ENCODE results near the gene CNOT4.
"Not testable (repeated sequence)": the region's sequence is repeated elsewhere in the genome, so short reads cannot be mapped to it uniquely, and the experiment has no call there.

The CNOT4 gene

DNA sequence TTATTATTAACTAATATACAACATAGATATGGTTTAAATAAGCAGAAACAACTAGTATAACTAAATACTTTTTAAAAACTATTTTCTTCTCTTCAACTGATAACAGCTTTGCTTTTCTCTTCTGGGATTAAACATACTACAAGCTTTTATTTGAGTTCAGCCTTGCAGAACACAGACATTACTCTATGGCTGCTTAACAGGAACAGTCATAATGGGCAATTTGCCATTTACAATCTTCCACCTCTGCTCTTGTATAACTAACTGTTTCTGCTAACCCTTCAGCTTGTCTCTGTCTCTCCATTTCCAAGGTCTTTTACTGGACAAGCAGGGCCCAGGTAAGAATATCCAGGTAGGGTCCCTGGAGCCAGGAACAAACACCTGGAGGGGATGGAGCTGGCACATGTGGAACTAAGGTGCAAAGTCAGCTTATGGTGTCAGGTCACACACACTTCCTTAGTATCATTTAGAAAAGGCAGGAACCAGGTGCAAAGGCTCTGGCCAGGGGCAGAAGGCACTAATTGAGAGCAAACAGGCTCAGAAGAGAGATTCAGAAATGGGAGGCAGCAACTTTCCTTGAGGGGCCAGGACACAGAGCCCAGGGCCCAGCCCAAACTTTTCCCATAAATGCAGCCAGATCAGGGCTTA is 183.1 kb downstream of the CNOT4 start:
- H2AFZ ChIP-seq (ENCODE audit: low read depth), result no peak overlapping the region
- H3K36me3 ChIP-seq (ENCODE audit: insufficient read depth), result no peaks in the 10 kb centered on the region
- H3K27ac ChIP-seq, result no peak overlapping the region
- H4K20me1 ChIP-seq (ENCODE audit: insufficient read depth), result no peaks in the 10 kb centered on the region
- TF ChIP-seq CTCF (conservative IDR thresholded peaks at IDR 0.05; ENCODE audit: low read depth, low read length), result no peak
- H3K27me3 ChIP-seq (ENCODE audit: insufficient read depth, low read depth), result no peaks in the 10 kb centered on the region
- no peaks in the 10 kb centered on the region for H3K4me1 ChIP-seq (ENCODE audit: low read depth, poor library complexity, severe bottlenecking)
- H3K9ac ChIP-seq, result no peak overlapping the region
- no peak overlapping the region for H3K4me2 ChIP-seq
- no peak overlapping the region for H3K4me3 ChIP-seq (IDR thresholded peaks at IDR 0.05; ENCODE audit: insufficient read depth, low read depth, low read length)
- no peaks in the 10 kb centered on the region for H3K79me2 ChIP-seq (ENCODE audit: insufficient read depth, low read depth)

DNA sequence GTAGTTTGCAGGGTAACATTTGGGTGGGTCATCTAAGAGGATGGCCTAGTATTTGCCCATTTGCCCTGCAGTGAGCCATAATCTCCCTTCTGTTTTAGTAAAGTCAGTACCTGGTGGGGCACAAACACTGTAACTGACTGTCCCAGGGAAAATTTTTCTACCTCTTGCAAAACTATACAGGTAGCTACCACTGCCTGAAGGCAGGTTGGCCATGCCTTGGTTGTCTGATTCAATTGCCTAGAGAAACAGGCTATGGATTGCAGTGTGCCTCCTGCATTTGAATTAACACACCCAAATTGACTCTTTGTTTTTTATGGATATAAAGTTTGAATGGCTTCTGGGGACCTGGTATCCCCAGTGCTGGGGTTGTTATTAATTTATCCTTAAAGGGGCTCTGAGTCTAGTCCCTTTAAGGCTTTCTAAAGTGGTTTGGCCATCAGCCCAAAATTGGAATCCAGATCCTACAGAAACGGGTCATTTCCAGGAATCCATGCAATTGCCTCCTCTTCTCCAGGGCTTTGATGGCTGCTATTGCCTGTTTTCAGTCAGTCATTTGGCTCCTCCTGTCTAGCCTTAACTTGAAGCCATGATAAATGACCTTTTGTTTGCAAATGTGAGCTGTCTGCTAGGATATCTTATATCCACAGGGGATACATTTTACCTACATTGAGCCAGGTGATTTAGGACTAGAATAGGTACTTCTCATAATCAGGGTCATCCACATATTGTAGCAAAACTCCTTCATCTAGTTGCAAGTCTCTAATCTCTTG is 187.1 kb downstream of the CNOT4 start:
- H3K79me2 ChIP-seq (ENCODE audit: insufficient read depth, low read depth), result no peaks in the 10 kb centered on the region
- no peak overlapping the region for H2AFZ ChIP-seq (ENCODE audit: low read depth)
- no peaks in the 10 kb centered on the region for H3K27me3 ChIP-seq (ENCODE audit: insufficient read depth, low read depth)
- no peak overlapping the region for H3K4me3 ChIP-seq (IDR thresholded peaks at IDR 0.05; ENCODE audit: insufficient read depth, low read depth, low read length)
- no peak overlapping the region for H3K9ac ChIP-seq
- no peak overlapping the region for H3K27ac ChIP-seq
- no peak for TF ChIP-seq CTCF (conservative IDR thresholded peaks at IDR 0.05; ENCODE audit: low read depth, low read length)
- H3K4me1 ChIP-seq (ENCODE audit: low read depth, poor library complexity, severe bottlenecking), result no peaks in the 10 kb centered on the region
- no peaks in the 10 kb centered on the region for H3K36me3 ChIP-seq (ENCODE audit: insufficient read depth)
- H3K4me2 ChIP-seq, result no peak overlapping the region
- no peaks in the 10 kb centered on the region for H4K20me1 ChIP-seq (ENCODE audit: insufficient read depth)

GRCh38 chr7:135321556-135321955 is 188.3 kb downstream of the CNOT4 start:
- Histone ChIP-seq H4K20me1 (ENCODE audit: insufficient read depth) (no peaks in the 10 kb centered on the region), H2AFZ (ENCODE audit: low read depth) (no peak overlapping the region)

GRCh38 chr7:135320953-135321352 is 188.9 kb downstream of the CNOT4 start:
- not testable (repeated sequence) for H3K27me3 ChIP-seq (ENCODE audit: insufficient read depth, low read depth); H3K79me2 ChIP-seq (ENCODE audit: insufficient read depth, low read depth); H4K20me1 ChIP-seq (ENCODE audit: insufficient read depth); H2AFZ ChIP-seq (ENCODE audit: low read depth); H3K36me3 ChIP-seq (ENCODE audit: insufficient read depth); H3K9ac ChIP-seq; H3K27ac ChIP-seq; H3K4me2 ChIP-seq; H3K4me3 ChIP-seq (IDR thresholded peaks at IDR 0.05; ENCODE audit: insufficient read depth, low read depth, low read length); H3K4me1 ChIP-seq (ENCODE audit: low read depth, poor library complexity, severe bottlenecking)

More at GRCh38 chr7:135321556-135321955, 188.3 kb downstream of the CNOT4 start:
- H3K4me3 ChIP-seq (IDR thresholded peaks at IDR 0.05; ENCODE audit: insufficient read depth, low read depth, low read length), result no peak overlapping the region
- no peak overlapping the region for H3K27ac ChIP-seq
- no peaks in the 10 kb centered on the region for H3K36me3 ChIP-seq (ENCODE audit: insufficient read depth)
- no peak overlapping the region for H3K9ac ChIP-seq
- no peaks in the 10 kb centered on the region for H3K79me2 ChIP-seq (ENCODE audit: insufficient read depth, low read depth)
- H3K4me2 ChIP-seq, result no peak overlapping the region
- TF ChIP-seq CTCF (conservative IDR thresholded peaks at IDR 0.05; ENCODE audit: low read depth, low read length), result no peak
- H3K27me3 ChIP-seq (ENCODE audit: insufficient read depth, low read depth), result no peaks in the 10 kb centered on the region
- H3K4me1 ChIP-seq (ENCODE audit: low read depth, poor library complexity, severe bottlenecking), result no peaks in the 10 kb centered on the region

- Histone ChIP-seq H3K4me1 (ENCODE audit: low read depth, poor library complexity, severe bottlenecking) (no peaks in the 10 kb centered on the region), H3K4me2 (no peak overlapping the region), H3K9ac (no peak overlapping the region), H4K20me1 (ENCODE audit: insufficient read depth) (no peaks in the 10 kb centered on the region), H3K79me2 (ENCODE audit: insufficient read depth, low read depth) (no peaks in the 10 kb centered on the region), H3K27ac (no peak overlapping the region), H3K36me3 (ENCODE audit: insufficient read depth) (no peaks in the 10 kb centered on the region), H3K4me3 (IDR thresholded peaks at IDR 0.05; ENCODE audit: insufficient read depth, low read depth, low read length) (no peak overlapping the region), H3K27me3 (ENCODE audit: insufficient read depth, low read depth) (no peaks in the 10 kb centered on the region), H2AFZ (ENCODE audit: low read depth) (no peak overlapping the region)
- no peak for TF ChIP-seq CTCF (conservative IDR thresholded peaks at IDR 0.05; ENCODE audit: low read depth, low read length)
Measured at GRCh38 chr7:135320268-135320667, 189.6 kb downstream of the CNOT4 start.
